ENCODE data around the gene BRIP1. TPM values are rescaled to one million over a fixed set of nuclear protein-coding genes. Genes with fewer than 3 reads are reported as not detected.

The BRIP1 gene
- total and polyA plus RNA-seq, 2 experiments from 2014 or later = 8.0 to 23.1 TPM

DNA sequence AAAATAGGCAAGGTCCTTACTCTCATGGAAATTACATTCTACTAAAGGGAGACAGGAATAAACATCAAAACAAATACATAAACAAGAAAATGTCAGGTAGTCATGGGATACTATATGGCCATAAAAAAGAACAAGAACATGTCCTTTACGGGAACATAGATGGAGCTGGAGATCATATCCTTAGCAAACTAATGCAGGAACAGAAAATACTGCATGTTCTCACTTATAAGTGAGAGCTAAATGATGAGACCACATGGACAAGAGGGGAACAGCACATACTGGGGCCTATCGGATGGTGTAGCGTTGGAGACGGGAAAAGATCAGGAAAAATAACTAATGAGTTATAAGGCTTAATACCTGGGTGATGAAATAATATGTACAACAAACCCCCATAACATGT is 69.1 kb downstream of the BRIP1 start:
- H3K9me3 Mint-ChIP-seq = no peaks in the 10 kb centered on the region
- Histone ChIP-seq H2AFZ (no peak overlapping the region), H3K36me3 (ENCODE audit: insufficient read depth) (peaks cover 9% of the 10 kb centered on the region; the same call in 1 of the 2 replicates), H3K79me2 (replicated peaks; ENCODE audit: insufficient read depth) (no peaks in the 10 kb centered on the region), H3K4me2 (no peak overlapping the region), H3K4me3 (no peak overlapping the region), H3K4me1 (ENCODE audit: insufficient read depth) (no peaks in the 10 kb centered on the region), H3F3A (replicated peaks; ENCODE audit: low read depth) (no peaks in the 10 kb centered on the region), H3K9me2 (ENCODE audit: insufficient read depth) (no peaks in the 10 kb centered on the region), H3K27ac (ENCODE audit: low read depth) (no peak overlapping the region), H3K27me3 (ENCODE audit: insufficient read depth) (no peaks in the 10 kb centered on the region), H4K20me1 (replicated peaks; ENCODE audit: insufficient read depth) (0 out of 2 replicates have a peak, but pooled peaks cover 3% of the 10 kb centered on the region)
- TF ChIP-seq, protein P1, sequence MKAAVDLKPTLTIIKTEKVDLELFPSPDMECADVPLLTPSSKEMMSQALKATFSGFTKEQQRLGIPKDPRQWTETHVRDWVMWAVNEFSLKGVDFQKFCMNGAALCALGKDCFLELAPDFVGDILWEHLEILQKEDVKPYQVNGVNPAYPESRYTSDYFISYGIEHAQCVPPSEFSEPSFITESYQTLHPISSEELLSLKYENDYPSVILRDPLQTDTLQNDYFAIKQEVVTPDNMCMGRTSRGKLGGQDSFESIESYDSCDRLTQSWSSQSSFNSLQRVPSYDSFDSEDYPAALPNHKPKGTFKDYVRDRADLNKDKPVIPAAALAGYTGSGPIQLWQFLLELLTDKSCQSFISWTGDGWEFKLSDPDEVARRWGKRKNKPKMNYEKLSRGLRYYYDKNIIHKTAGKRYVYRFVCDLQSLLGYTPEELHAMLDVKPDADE (IDR thresholded peaks at IDR 0.05) = no peak
- TF ChIP-seq EZH2 (IDR thresholded peaks at IDR 0.05; ENCODE audit: low read depth, unreplicated experiment) (no peak), JUNB (IDR thresholded peaks at IDR 0.05; ENCODE audit: unreplicated experiment) (no peak), NANOG (IDR thresholded peaks at IDR 0.05; ENCODE audit: borderline replicate concordance) (no peak), CREB1 (CRISPR knock-in tag; IDR thresholded peaks at IDR 0.05; ENCODE audit: low read depth) (no peak), STAT1 (IDR thresholded peaks at IDR 0.05; ENCODE audit: unreplicated experiment) (no peak), EZH2phosphoT487 (IDR thresholded peaks at IDR 0.05; ENCODE audit: unreplicated experiment) (no peak), ZNF114 (CRISPR knock-in tag; IDR thresholded peaks at IDR 0.05) (no peak), POLR2AphosphoS5 (IDR thresholded peaks at IDR 0.05; ENCODE audit: low read depth) (no peak), ZNF331 (CRISPR knock-in tag; IDR thresholded peaks at IDR 0.05; ENCODE audit: low read depth) (no peak)
- TF ChIP-seq, protein P2, sequence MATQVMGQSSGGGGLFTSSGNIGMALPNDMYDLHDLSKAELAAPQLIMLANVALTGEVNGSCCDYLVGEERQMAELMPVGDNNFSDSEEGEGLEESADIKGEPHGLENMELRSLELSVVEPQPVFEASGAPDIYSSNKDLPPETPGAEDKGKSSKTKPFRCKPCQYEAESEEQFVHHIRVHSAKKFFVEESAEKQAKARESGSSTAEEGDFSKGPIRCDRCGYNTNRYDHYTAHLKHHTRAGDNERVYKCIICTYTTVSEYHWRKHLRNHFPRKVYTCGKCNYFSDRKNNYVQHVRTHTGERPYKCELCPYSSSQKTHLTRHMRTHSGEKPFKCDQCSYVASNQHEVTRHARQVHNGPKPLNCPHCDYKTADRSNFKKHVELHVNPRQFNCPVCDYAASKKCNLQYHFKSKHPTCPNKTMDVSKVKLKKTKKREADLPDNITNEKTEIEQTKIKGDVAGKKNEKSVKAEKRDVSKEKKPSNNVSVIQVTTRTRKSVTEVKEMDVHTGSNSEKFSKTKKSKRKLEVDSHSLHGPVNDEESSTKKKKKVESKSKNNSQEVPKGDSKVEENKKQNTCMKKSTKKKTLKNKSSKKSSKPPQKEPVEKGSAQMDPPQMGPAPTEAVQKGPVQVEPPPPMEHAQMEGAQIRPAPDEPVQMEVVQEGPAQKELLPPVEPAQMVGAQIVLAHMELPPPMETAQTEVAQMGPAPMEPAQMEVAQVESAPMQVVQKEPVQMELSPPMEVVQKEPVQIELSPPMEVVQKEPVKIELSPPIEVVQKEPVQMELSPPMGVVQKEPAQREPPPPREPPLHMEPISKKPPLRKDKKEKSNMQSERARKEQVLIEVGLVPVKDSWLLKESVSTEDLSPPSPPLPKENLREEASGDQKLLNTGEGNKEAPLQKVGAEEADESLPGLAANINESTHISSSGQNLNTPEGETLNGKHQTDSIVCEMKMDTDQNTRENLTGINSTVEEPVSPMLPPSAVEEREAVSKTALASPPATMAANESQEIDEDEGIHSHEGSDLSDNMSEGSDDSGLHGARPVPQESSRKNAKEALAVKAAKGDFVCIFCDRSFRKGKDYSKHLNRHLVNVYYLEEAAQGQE (IDR thresholded peaks at IDR 0.05; ENCODE audit: unreplicated experiment) = no peak
- TF ChIP-seq, protein P3, sequence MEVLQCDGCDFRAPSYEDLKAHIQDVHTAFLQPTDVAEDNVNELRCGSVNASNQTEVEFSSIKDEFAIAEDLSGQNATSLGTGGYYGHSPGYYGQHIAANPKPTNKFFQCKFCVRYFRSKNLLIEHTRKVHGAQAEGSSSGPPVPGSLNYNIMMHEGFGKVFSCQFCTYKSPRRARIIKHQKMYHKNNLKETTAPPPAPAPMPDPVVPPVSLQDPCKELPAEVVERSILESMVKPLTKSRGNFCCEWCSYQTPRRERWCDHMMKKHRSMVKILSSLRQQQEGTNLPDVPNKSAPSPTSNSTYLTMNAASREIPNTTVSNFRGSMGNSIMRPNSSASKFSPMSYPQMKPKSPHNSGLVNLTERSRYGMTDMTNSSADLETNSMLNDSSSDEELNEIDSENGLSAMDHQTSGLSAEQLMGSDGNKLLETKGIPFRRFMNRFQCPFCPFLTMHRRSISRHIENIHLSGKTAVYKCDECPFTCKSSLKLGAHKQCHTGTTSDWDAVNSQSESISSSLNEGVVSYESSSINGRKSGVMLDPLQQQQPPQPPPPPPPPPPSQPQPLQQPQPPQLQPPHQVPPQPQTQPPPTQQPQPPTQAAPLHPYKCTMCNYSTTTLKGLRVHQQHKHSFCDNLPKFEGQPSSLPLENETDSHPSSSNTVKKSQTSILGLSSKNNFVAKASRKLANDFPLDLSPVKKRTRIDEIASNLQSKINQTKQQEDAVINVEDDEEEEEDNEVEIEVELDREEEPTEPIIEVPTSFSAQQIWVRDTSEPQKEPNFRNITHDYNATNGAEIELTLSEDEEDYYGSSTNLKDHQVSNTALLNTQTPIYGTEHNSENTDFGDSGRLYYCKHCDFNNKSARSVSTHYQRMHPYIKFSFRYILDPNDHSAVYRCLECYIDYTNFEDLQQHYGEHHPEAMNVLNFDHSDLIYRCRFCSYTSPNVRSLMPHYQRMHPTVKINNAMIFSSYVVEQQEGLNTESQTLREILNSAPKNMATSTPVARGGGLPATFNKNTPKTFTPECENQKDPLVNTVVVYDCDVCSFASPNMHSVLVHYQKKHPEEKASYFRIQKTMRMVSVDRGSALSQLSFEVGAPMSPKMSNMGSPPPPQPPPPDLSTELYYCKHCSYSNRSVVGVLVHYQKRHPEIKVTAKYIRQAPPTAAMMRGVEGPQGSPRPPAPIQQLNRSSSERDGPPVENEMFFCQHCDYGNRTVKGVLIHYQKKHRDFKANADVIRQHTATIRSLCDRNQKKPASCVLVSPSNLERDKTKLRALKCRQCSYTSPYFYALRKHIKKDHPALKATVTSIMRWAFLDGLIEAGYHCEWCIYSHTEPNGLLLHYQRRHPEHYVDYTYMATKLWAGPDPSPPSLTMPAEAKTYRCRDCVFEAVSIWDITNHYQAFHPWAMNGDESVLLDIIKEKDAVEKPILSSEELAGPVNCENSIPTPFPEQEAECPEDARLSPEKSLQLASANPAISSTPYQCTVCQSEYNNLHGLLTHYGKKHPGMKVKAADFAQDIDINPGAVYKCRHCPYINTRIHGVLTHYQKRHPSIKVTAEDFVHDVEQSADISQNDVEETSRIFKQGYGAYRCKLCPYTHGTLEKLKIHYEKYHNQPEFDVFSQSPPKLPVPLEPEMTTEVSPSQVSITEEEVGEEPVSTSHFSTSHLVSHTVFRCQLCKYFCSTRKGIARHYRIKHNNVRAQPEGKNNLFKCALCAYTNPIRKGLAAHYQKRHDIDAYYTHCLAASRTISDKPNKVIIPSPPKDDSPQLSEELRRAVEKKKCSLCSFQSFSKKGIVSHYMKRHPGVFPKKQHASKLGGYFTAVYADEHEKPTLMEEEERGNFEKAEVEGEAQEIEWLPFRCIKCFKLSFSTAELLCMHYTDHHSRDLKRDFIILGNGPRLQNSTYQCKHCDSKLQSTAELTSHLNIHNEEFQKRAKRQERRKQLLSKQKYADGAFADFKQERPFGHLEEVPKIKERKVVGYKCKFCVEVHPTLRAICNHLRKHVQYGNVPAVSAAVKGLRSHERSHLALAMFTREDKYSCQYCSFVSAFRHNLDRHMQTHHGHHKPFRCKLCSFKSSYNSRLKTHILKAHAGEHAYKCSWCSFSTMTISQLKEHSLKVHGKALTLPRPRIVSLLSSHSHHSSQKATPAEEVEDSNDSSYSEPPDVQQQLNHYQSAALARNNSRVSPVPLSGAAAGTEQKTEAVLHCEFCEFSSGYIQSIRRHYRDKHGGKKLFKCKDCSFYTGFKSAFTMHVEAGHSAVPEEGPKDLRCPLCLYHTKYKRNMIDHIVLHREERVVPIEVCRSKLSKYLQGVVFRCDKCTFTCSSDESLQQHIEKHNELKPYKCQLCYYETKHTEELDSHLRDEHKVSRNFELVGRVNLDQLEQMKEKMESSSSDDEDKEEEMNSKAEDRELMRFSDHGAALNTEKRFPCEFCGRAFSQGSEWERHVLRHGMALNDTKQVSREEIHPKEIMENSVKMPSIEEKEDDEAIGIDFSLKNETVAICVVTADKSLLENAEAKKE (CRISPR knock-in tag; IDR thresholded peaks at IDR 0.05) = no peak
- TF ChIP-seq, protein P4, sequence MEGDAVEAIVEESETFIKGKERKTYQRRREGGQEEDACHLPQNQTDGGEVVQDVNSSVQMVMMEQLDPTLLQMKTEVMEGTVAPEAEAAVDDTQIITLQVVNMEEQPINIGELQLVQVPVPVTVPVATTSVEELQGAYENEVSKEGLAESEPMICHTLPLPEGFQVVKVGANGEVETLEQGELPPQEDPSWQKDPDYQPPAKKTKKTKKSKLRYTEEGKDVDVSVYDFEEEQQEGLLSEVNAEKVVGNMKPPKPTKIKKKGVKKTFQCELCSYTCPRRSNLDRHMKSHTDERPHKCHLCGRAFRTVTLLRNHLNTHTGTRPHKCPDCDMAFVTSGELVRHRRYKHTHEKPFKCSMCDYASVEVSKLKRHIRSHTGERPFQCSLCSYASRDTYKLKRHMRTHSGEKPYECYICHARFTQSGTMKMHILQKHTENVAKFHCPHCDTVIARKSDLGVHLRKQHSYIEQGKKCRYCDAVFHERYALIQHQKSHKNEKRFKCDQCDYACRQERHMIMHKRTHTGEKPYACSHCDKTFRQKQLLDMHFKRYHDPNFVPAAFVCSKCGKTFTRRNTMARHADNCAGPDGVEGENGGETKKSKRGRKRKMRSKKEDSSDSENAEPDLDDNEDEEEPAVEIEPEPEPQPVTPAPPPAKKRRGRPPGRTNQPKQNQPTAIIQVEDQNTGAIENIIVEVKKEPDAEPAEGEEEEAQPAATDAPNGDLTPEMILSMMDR (conservative IDR thresholded peaks at IDR 0.05; ENCODE audit: low read depth in 2 of 2) = no peak
- peaks cover 34% of the 10 kb centered on the region for H3K36me3 Mint-ChIP-seq (ENCODE audit: low read depth)
- no peak overlapping the region for H3K27ac Mint-ChIP-seq
- no peaks in the 10 kb centered on the region for H3K4me1 Mint-ChIP-seq
- no peaks in the 10 kb centered on the region for H3K27me3 Mint-ChIP-seq (ENCODE audit: insufficient read depth, low read depth, poor library complexity)
- DNase-seq (ENCODE audit: low spot score) (no peak), ATAC-seq (no peak)
- no peak overlapping the region for H3K4me3 Mint-ChIP-seq

All from GM23338 (cell line).